Endothelial cell of umbilical vein (primary cell): ENCODE measurements around the gene WEE2.

Source experiments
- CTCF ChIP-seq, 2 donors: IDR thresholded peaks; 1 replicate in 1 of 2; 2 replicates in 1 of 2; pipeline ENCODE4 v1.5.1; 2011; ENCODE audit warnings: low read length in 2 of 2, mild to moderate bottlenecking in 2 of 2, moderate library complexity in 2 of 2, control low read depth in 1 of 2, inconsistent platforms in 1 of 2, low read depth in 1 of 2; ENCODE audit not compliant: insufficient read depth in 1 of 2; ENCODE audit errors: extremely low read depth in 1 of 2
- EZH2 ChIP-seq: IDR thresholded peaks from 2 replicates; pipeline ENCODE4 v1.6.1; 2012; ENCODE audit warnings: borderline replicate concordance, low read depth, mild to moderate bottlenecking, moderate library complexity, low read length, inconsistent platforms; ENCODE audit not compliant: severe bottlenecking
- POLR2A ChIP-seq: IDR thresholded peaks from 2 replicates; pipeline ENCODE4 v1.6.1; 2012; ENCODE audit warnings: low read depth, mild to moderate bottlenecking, control low read depth, low read length
- POLR2AphosphoS5 ChIP-seq: IDR thresholded peaks from 2 replicates; pipeline ENCODE4 v1.6.1; 2012; ENCODE audit warnings: low read depth, mild to moderate bottlenecking, control low read depth, low read length, moderate library complexity; ENCODE audit not compliant: insufficient read depth

DNA sequence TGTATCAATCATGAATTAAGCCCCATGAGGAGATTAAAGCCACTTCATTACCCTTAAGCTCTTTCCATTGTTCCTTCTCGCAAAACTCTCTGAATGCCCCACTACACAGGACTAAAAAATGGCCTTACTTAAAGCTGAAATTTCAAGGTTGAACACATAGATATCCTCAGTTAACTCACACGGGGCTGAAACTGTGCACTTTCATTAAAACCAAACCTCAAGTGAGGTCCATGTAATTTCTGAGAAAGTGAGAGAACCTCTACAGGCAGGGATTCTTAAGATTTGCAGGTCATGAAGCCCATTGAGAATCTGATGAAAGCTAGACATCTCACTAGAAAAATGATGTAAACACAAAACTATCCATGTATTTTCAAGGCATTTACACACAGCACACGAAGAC is 22.1 kb upstream of the WEE2 start:
- TF ChIP-seq POLR2AphosphoS5, result no peak
- TF ChIP-seq EZH2, result no peak
- no peak for TF ChIP-seq CTCF (IDR thresholded peaks at IDR 0.05; ENCODE audit: extremely low read depth in 1 of 2, insufficient read depth in 1 of 2, low read depth in 1 of 2, low read length in 2 of 2)
- TF ChIP-seq POLR2A, result no peak
